ENCODE results near the gene ACAD8. TPM values are rescaled to one million over a fixed set of nuclear protein-coding genes. Genes with fewer than 3 reads are reported as not detected.
A peak's percentile ranks its signal among the peaks of the same experiment; 100 is the strongest.

Gene ACAD8
- 44.8 TPM for total RNA-seq
- long read RNA-seq, transcript ACAD8-201 (11 exons, 2,249 nt), result major isoform, 45 of 91 reads
- long read RNA-seq, partial matches to known transcripts, result 7 of 91 reads
- long read RNA-seq, other reads (novel, unspliced or antisense), result 35 of 91 reads

- Histone ChIP-seq H3K27me3 (no peaks in the 10 kb centered on the region), H3K4me1 (peaks cover 28% of the 10 kb centered on the region), H3K9me3 (no peaks in the 10 kb centered on the region), H3K27ac (peak within 1 kb of the TSS; percentile 83), H3K36me3 (peaks cover 38% of the 10 kb centered on the region), H3K4me3 (peak within 1 kb of the TSS; percentile 94)
- DNase-seq (peak; percentile 98), ATAC-seq (peak; percentile 100)
- TF ChIP-seq CTCF (IDR thresholded peaks at IDR 0.05), result peak; percentile 48
- intact Hi-C loops (cut with DNase I), result no loop called here
These were observed at the start of gene ACAD8, which contains the start of gene THYN1 for GRCh38 chr11:134253188-134253993. TSS of gene ACAD8 (plus strand) at chr11:134253568. CDS start at chr11:134253601, 33 bp downstream. TSS of gene THYN1 (minus strand) at chr11:134253352. CDS start at chr11:134252882, 470 bp downstream.

- no peaks in the 10 kb centered on the region for H3K9me3 ChIP-seq
- ATAC-seq, result no peak
- peaks cover 78% of the 10 kb centered on the region for H3K36me3 ChIP-seq
- H3K4me3 ChIP-seq, result no peak overlapping the region
- H3K4me1 ChIP-seq, result no peaks in the 10 kb centered on the region
- no peak for TF ChIP-seq CTCF (IDR thresholded peaks at IDR 0.05)
- DNase-seq, result no peak
- no peak overlapping the region for H3K27ac ChIP-seq
- no peaks in the 10 kb centered on the region for H3K27me3 ChIP-seq
- intact Hi-C loops (cut with DNase I), result no loop called here
These were observed 47.6 kb upstream of the ACAD8 start for GRCh38 chr11:134205729-134206128.

GRCh38 chr11:134206185-134206584, 47.2 kb upstream of the ACAD8 start:
- Histone ChIP-seq H3K4me3 (no peak overlapping the region), H3K4me1 (no peaks in the 10 kb centered on the region), H3K36me3 (peaks cover 74% of the 10 kb centered on the region), H3K27me3 (no peaks in the 10 kb centered on the region), H3K9me3 (no peaks in the 10 kb centered on the region), H3K27ac (no peak overlapping the region)
- ATAC-seq (no peak), DNase-seq (no peak)
- TF ChIP-seq CTCF (IDR thresholded peaks at IDR 0.05), result no peak
- intact Hi-C loops (cut with DNase I), result no loop called here

- Histone ChIP-seq H3K4me3 (no peak overlapping the region), H3K36me3 (peaks cover 61% of the 10 kb centered on the region), H3K27ac (no peak overlapping the region), H3K4me1 (no peaks in the 10 kb centered on the region), H3K27me3 (no peaks in the 10 kb centered on the region), H3K9me3 (no peaks in the 10 kb centered on the region)
- intact Hi-C loops (cut with DNase I), result no loop called here
- ATAC-seq (no peak), DNase-seq (no peak)
- TF ChIP-seq CTCF (IDR thresholded peaks at IDR 0.05), result peak; percentile 80
These were observed 45.7 kb upstream of the ACAD8 start for GRCh38 chr11:134207538-134208239.

GRCh38 chr11:134215836-134216235, 37.5 kb upstream of the ACAD8 start:
- Histone ChIP-seq H3K4me3 (no peak overlapping the region), H3K27ac (no peak overlapping the region), H3K27me3 (no peaks in the 10 kb centered on the region), H3K4me1 (no peaks in the 10 kb centered on the region), H3K36me3 (peaks cover 28% of the 10 kb centered on the region), H3K9me3 (no peaks in the 10 kb centered on the region)
- intact Hi-C loops (cut with DNase I), result no loop called here
- no peak for TF ChIP-seq CTCF (IDR thresholded peaks at IDR 0.05)
- ATAC-seq (no peak), DNase-seq (no peak)

Measured in upper lobe of right lung (tissue), 1 donor.